Mammary epithelial cell (primary cell): ENCODE results near the gene PPFIBP2.

ENCODE experiments used
- EZH2 ChIP-seq: IDR thresholded peaks from 2 replicates; pipeline ENCODE4 v1.6.1; 2012; ENCODE audit warnings: low read length, inconsistent platforms, borderline replicate concordance
- TF ChIP-seq, protein P1 (sequence below), 2 donors: IDR thresholded peaks in 1 of 2; conservative IDR thresholded peaks in 1 of 2; 2 replicates each; pipeline ENCODE4 v1.5.1; 2011 to 2012; ENCODE audit warnings: inconsistent platforms in 2 of 2, low read length in 2 of 2, mild to moderate bottlenecking in 2 of 2, control low read depth in 1 of 2, low read depth in 1 of 2; ENCODE audit not compliant: insufficient read depth in 1 of 2; ENCODE audit errors: extremely low read depth in 1 of 2

DNA sequence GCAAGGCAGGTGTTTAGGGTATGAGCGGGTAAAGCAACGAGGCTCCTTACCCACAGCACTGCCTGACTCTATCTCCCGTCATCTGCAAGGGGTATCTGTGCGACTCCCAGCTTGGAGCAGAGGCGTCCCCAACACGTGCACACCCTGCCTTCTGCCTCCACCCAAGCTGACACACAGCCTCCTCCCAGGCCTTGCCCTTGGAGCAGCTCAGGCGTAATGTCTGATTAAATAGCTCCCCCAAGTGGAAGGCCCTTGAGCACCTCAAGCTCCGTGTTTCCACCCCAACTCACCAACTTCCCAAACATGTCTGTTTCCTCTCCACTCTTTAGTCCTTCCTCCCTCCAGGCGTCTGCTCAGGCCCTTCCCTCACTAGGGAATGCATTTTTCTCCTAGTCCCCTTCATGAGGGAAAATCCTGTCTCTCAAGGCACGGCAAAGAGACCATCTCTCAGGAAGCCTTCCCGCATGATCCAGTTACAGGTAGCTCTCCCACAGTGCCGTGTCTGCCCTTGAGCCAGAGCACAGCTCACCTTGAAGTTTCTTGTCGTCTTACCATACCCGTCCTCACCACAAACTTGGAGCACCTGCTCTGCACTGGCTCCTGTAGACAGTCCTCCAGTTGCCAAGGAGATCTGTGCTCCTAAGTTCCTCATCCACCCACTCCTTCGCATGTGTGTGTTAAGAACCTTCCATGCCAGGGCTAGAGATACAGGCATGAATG is 143.7 kb downstream of the PPFIBP2 start:
- TF ChIP-seq, protein P1, sequence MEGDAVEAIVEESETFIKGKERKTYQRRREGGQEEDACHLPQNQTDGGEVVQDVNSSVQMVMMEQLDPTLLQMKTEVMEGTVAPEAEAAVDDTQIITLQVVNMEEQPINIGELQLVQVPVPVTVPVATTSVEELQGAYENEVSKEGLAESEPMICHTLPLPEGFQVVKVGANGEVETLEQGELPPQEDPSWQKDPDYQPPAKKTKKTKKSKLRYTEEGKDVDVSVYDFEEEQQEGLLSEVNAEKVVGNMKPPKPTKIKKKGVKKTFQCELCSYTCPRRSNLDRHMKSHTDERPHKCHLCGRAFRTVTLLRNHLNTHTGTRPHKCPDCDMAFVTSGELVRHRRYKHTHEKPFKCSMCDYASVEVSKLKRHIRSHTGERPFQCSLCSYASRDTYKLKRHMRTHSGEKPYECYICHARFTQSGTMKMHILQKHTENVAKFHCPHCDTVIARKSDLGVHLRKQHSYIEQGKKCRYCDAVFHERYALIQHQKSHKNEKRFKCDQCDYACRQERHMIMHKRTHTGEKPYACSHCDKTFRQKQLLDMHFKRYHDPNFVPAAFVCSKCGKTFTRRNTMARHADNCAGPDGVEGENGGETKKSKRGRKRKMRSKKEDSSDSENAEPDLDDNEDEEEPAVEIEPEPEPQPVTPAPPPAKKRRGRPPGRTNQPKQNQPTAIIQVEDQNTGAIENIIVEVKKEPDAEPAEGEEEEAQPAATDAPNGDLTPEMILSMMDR (conservative IDR thresholded peaks at IDR 0.05 in 1 of 2, IDR thresholded peaks at IDR 0.05 in 1 of 2; ENCODE audit: extremely low read depth in 1 of 2, insufficient read depth in 1 of 2, low read depth in 1 of 2, low read length in 2 of 2) = peak; percentile 60 to 78
- TF ChIP-seq EZH2 = no peak
